T-helper 1 cell treated with Interleukin-12 subunit alpha and Interleukin-12 subunit beta and Interleukin-4 antibody, amounts not matched to agents 30 ng/mL and 1 ng/mL, for 36 hours (primary cell): Measurements from ENCODE around the gene STOML1. TPM values are rescaled to one million over a fixed set of nuclear protein-coding genes. Genes with fewer than 3 reads are reported as not detected.

Experiments used
- intact Hi-C: fragments of 100-400 bp; cut with micrococcal nuclease; formaldehyde crosslinking; loops from one replicate; pipeline ENCODE4 v1.15.1; 2024
- total RNA-seq: library from RNA; stranded (reverse); gene quantifications from 2 replicates; pipeline ENCODE4 v1.2.3, GENCODE V29; 2022

STOML1 gene
- total RNA-seq, 1 donor from 2014 or later, result 11.7 TPM

DNA sequence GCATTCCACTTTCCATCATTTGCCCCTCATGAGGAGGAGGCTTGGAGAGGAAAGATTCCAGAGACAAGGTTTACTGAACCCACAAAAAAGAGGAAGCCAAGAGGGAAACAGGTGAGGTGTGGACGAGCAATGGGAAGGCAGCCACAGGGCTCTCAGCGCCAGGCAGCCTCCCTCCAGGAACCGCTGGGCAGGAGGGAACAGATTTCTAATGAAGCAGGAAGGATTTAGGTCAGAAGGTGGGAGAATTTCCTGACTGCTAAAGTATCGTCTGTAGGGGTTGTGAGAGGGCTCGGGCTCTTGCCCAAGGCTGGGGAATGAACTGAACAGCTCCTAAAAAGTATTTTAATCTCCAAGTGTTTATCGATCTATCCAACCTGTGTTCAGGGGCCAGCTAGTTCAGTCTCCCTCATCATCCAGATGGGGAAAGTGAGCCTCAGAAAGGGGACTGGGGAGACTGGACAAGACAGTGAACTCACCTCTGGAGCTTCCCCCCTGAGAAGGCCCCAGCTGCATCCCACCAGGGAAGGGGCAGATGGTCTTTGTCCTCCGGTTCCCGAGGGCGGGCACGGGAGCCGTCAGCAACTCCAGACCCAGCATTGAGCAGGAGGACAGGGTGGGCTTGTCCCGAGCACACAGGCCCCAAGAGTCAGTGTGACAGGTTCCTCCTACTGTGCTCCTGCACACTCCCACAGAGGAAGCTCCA is 55.4 kb downstream of the STOML1 start:
- intact Hi-C loops, result no loop called here

DNA sequence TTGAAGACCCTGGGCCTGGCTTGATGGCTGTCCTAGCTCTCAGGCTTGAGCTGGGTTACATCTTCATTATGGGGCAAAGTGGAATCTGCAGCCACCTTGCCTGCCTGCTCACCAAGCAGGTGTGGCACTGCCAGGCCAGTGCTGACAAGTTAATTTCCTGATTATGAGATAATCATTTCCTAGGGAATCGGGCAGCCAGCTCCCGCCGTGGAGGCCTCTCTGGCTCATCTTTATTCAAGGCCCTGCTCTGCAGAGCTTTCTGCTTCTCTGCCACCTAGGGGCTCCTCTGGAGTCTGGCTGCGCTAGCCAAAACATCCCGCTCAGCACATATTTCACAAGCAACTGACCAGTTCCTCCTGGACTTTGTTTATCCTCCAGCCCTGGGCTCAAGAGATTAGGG is 55.9 kb downstream of the STOML1 start:
- intact Hi-C loops, result no loop called here

DNA sequence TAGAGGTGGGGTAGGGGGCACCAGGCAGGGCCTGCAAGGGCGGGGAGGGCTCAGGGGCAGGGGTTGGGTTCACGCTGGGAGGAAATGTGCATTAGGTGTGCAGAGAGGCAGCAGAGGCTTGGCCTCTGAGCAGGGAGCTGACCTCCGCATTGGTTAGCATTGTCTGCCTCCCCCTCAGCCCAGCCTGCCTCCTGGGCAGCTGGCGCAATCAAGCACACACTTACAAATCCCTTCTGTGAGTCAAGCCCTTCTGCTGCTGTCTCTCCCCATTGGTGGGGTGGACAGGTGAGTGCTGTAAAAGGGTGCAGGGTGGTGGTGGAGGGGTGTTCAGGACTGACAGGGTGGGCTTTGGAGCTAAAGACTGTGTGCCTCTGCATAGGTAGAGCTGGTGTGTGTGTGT is 56.5 kb downstream of the STOML1 start:
- intact Hi-C loops, result no loop called here

- intact Hi-C loops, result no loop called here
Measured at GRCh38 chr15:73934281-73934680, 57.8 kb downstream of the STOML1 start.

DNA sequence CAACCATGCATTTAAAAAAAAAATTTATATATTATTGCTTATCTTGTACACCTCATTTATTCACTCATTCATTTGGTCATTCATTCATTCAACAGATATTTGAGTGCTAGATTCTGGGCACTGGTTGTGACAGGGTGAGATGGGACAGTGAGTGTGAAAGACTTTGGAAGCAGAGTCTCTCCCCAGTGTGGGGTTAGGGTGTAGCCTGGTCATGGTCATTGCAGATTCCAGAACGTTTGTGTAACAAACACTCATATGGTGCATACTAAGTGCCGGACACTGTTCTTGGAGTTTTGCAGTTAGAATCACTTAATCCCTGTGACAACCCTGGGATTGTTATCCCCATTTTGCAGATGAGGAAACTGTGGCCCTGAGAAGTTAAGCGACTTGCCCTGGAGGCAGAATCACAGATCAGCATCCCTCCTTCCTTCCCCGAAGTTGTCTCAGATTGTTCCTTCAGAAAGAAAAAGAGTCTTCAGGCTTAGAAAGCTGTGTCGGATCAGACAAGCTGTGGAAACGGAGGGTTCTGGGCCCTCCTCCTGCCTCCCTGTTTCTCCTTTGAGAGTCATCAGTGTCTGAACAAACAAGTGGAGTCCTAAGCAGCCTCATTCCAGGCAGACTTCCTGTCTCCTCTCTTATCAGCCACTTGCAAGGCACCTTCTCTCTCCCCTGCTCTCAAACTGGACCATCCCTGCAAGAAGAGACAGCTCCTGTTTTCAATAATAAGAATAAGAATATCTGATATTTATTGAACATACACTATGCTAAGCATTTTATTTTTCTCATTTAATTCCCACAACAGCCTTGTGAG is 59.5 kb downstream of the STOML1 start:
- intact Hi-C loops, result no loop called here

- intact Hi-C loops, result no loop called here
Measured at GRCh38 chr15:73931441-73931840, 60.7 kb downstream of the STOML1 start.

DNA sequence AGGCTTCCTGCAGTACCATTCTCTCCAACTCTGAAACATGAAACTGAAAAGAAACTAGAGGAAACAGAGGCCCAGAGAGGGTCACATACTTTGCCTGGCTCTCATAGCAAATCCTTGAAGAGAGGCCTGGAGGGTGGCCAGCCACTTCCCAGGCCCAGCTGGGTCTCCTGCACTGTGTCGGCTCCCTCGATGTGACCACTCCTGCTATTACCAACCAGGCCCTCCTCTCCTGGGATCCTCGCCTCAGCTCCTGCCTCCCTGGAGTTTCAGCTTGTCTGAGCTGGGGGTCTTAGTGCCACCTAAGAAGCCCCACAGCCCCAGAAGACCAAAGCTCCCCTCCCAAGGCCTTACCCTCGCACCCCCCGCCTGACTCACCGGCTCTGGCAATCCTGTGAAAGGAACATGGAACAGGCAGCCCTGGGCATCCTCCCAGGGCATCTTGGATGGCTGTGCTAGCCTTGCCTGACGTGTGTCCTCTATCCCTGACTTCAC is 61.3 kb downstream of the STOML1 start:
- intact Hi-C loops, result no loop called here

DNA sequence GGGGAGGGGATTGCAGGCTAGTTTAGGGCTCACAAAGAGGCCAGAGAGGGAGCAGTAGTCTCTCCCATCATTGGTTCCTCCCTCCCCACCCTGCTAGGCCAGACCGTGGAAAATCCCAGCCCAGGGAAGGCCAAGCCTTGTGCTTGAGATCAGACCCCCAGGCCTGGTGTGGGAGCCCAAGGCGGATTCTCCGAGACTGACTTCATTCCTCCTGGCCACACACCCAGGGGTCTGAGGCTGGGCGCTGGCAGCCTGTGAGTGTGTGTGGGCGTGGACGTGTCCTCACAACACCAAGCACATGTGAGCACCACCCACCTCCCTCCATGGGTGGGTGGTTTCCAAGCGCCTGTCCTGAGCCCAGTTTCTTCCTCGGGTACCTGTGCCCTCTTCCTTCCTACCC is 61.7 kb downstream of the STOML1 start:
- intact Hi-C loops, result no loop called here

DNA sequence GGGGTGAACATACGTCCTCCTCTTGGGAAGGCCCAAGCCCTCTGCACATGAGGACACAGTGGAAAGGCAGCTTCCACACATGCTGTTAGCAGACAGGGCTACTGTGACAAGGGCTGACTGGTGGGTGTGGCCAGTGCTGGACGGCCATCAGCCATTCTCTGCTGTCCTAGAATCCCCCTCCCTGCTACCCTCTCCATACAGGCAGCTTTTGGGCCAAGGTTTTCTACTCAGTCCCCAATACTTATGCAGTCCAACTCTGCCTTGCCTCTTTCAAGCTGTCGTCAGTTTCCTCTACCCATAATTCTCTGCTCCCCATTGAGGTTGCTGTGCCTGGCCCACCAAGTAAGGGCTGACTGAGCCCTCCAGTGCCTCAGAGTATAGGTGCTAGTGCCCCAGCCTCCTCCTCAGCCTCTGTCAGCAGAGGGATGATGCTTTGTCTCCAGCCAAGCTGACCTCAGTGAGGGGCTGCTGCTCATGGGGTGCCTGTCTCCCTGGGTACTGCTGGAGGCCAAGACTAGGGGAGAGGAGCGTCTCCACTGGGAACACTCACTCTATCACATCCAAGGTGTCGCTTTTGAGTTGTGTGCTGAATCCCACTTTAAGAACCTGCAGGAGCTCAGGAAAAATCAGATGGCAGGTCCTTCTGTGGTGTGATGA is 63.0 kb downstream of the STOML1 start:
- intact Hi-C loops, result no loop called here

Other genes with a start within 250 kb of the STOML1 start
- not detected in 2 replicates for gene INSYN1, start 238.9 kb downstream of the STOML1 start, total RNA-seq
- not detected in 2 replicates for gene TBC1D21, start 118.7 kb downstream of the STOML1 start, total RNA-seq
- gene LOXL1, start 65.8 kb downstream of the STOML1 start, total RNA-seq, result 1.0 and 1.7 TPM in 2 replicates
- 111 and 130 TPM in 2 replicates for gene PML, start 2.4 kb upstream of the STOML1 start, total RNA-seq
- gene GOLGA6A, start 90.3 kb upstream of the STOML1 start, total RNA-seq, result 0.17 TPM in 1 of 2 replicates, not detected in the other
- not detected in 2 replicates for gene ISLR2, start 138.3 kb upstream of the STOML1 start, total RNA-seq
- gene ISLR, start 181.4 kb upstream of the STOML1 start, total RNA-seq, result not detected in 2 replicates
- 0.17 TPM in 1 of 2 replicates, not detected in the other for gene STRA6, start 210.5 kb upstream of the STOML1 start, total RNA-seq
- gene CCDC33, start 244.0 kb upstream of the STOML1 start, total RNA-seq, result not detected in 2 replicates